GM20000 (cell line): ENCODE data around the gene ANKHD1.

Source experiments
- DNase-seq: peaks from one replicate; pipeline ENCODE4 v3.0.0; 2012; ENCODE audit warnings: low spot score
- TF ChIP-seq, protein P1 (sequence below): IDR thresholded peaks from 2 replicates; pipeline ENCODE4 v1.5.1; 2012; ENCODE audit warnings: mild to moderate bottlenecking, control low read depth; ENCODE audit errors: extremely low read depth, missing control alignments

Gene ANKHD1

DNA sequence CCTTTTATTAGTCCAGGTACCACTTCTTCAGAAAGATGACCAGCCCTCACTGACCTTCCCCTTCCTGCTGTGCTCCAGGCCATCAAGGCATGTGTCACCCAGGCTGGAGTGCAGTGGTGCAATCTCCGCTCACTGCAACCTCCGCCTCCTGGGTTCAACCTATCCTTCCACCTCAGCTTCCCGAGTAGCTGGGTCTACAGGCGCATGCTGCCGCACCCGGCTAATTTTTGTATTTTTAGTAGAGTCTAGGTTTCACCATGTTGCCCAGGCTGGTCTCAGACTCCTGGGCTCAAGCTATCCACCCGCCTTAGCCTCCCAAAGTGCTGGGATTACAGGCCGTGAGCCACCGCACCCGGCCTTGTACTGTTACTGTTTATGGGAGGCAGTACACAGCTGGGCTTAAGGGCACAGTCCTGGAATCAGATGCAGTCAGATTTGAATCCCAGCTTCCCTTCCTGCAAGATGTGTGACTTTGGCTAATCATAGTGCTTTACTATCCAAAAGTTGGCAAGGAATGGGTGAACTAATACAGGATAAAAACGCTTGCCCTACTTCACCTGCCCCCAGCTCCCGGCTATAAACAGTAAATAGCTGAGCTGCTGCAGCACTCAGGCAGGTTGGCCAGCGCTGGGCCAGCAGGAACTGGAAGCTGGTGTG, 145.3 kb downstream of the ANKHD1 start:
- DNase-seq, result no peak
- TF ChIP-seq, protein P1, sequence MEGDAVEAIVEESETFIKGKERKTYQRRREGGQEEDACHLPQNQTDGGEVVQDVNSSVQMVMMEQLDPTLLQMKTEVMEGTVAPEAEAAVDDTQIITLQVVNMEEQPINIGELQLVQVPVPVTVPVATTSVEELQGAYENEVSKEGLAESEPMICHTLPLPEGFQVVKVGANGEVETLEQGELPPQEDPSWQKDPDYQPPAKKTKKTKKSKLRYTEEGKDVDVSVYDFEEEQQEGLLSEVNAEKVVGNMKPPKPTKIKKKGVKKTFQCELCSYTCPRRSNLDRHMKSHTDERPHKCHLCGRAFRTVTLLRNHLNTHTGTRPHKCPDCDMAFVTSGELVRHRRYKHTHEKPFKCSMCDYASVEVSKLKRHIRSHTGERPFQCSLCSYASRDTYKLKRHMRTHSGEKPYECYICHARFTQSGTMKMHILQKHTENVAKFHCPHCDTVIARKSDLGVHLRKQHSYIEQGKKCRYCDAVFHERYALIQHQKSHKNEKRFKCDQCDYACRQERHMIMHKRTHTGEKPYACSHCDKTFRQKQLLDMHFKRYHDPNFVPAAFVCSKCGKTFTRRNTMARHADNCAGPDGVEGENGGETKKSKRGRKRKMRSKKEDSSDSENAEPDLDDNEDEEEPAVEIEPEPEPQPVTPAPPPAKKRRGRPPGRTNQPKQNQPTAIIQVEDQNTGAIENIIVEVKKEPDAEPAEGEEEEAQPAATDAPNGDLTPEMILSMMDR, result no peak

DNA sequence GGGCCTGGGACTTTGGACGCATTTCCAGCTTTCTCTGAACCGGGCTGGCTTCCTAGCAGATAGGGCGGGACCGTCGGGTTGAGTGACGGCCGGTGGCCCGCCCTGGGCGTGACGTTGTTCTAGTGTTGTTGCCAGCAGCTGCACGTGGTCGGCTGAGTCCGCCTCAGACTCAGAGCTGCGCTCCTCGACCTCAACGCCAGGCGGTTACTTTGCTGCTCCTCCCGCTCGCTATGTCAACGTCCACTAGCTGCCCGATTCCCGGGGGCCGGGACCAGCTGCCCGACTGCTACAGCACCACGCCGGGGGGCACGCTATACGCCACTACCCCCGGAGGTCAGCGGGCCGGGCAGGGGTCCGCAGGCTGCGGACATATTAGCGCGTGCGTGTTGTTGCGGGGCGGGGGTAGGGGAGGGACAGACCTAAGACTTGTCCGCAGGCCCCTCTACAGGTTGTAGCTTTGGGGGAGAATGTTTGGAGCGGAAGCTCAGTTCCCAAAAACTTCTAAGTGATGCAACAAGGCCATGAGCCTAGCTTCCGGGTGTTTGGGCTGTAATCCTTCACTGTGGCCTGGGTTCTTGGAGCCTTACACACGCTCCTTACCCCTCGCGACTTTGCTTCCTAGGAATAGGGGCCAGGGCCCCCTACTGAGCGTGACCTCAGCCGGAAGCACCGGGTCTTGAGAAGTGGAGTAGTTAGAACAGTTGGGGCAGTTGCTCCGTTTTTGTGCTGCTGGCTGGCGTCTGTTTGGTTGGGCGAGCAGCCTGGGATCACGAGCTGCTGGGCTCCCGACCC, 146.1 kb downstream of the ANKHD1 start, which contains the start of gene EIF4EBP3:
Gene EIF4EBP3 (plus strand): TSS at position 155 of the 792 bp plus-strand sequence. CDS start 76 bp downstream, at position 231.
- peak; percentile 85 for DNase-seq
- TF ChIP-seq, protein P1, result no peak

DNA sequence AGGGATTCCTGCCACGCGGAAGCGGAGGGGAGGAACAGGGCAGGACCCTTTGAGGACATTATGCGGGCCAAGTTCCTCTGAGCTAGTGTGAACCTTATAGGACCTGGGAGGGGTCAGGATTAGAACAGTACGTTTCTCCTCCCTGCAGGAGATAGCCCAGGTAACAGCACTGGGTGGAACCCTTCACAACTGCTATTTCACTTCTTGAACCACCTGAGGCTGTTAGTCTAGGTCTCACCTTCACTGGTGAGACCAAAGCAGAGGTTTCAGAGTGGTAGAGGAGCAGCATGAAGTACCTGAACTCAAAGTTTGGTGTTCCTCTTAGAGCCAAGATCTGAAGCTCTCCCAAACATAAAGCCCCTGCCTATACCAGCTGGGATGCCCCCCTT, 146.7 kb downstream of the ANKHD1 start:
- no peak for DNase-seq
- TF ChIP-seq, protein P1, result no peak

GRCh38 chr5:140548791-140549190, 147.2 kb downstream of the ANKHD1 start:
- TF ChIP-seq, protein P1, result no peak

GRCh38 chr5:140549237-140550144, 147.9 kb downstream of the ANKHD1 start:
- TF ChIP-seq, protein P1, result no peak
- no peak for DNase-seq

More at GRCh38 chr5:140548791-140549190, 147.2 kb downstream of the ANKHD1 start:
- no peak for DNase-seq

GRCh38 chr5:140550147-140551079, 148.8 kb downstream of the ANKHD1 start:
- DNase-seq, result no peak
- TF ChIP-seq, protein P1, result no peak
